MM.1S (cell line): ENCODE results near the gene MCCC2.
"Not testable (repeated sequence)": the region's sequence is repeated elsewhere in the genome, so short reads cannot be mapped to it uniquely, and the experiment has no call there.

Source experiments
- DNase-seq: peaks from one replicate; pipeline ENCODE4 v3.0.0-alpha.2; 2015
- H2AFZ ChIP-seq: fragments of 300-600 bp; sonication (generic); 2 replicates; pipeline ENCODE4 v1.6.0; 2016; ENCODE audit warnings: antibody characterized with exemption, low read length
- H3F3A ChIP-seq: fragments of 300-600 bp; sonication (generic); 2 replicates; pipeline ENCODE4 v1.6.1; 2016; ENCODE audit warnings: mild to moderate bottlenecking, antibody characterized with exemption, low read length, moderate library complexity, mixed read lengths; ENCODE audit not compliant: insufficient read depth
- H3K27ac ChIP-seq: fragments of 300-600 bp; sonication (generic); 2 replicates; pipeline ENCODE4 v1.5.1; 2016; ENCODE audit warnings: mild to moderate bottlenecking, low read length
- H3K27me3 ChIP-seq: fragments of 300-600 bp; sonication (generic); replicated peaks from 2 replicates; pipeline ENCODE4 v1.6.0; 2016; ENCODE audit warnings: low read length; ENCODE audit not compliant: insufficient read depth
- H3K36me3 ChIP-seq: fragments of 300-600 bp; sonication (generic); replicated peaks from 2 replicates; pipeline ENCODE4 v1.6.1; 2016; ENCODE audit warnings: mild to moderate bottlenecking, low read length, mixed read lengths; ENCODE audit not compliant: insufficient read depth
- H3K4me1 ChIP-seq: fragments of 300-600 bp; sonication (generic); 2 replicates; pipeline ENCODE4 v1.6.1; 2016; ENCODE audit warnings: low read length, mixed read lengths
- H3K4me2 ChIP-seq: fragments of 300-600 bp; sonication (generic); 2 replicates; pipeline ENCODE4 v1.6.0; 2016; ENCODE audit warnings: low read depth, low read length
- H3K4me3 ChIP-seq: fragments of 300-600 bp; sonication (generic); 2 replicates; pipeline ENCODE4 v1.5.1; 2016; ENCODE audit warnings: low read length, mixed read lengths
- H3K79me2 ChIP-seq: fragments of 300-600 bp; sonication (generic); 2 replicates; pipeline ENCODE4 v1.6.1; 2016; ENCODE audit warnings: mixed run types, low read length, mixed read lengths
- H3K9ac ChIP-seq: fragments of 300-600 bp; sonication (generic); 2 replicates; pipeline ENCODE4 v1.6.1; 2016; ENCODE audit warnings: low read length, mixed read lengths
- H3K9me2 ChIP-seq: fragments of 300-600 bp; sonication (generic); replicated peaks from 2 replicates; pipeline ENCODE4 v1.6.1; 2016; ENCODE audit warnings: mild to moderate bottlenecking, low read length, mixed read lengths; ENCODE audit not compliant: insufficient read depth
- H3K9me3 ChIP-seq: fragments of 300-600 bp; sonication (generic); replicated peaks from 2 replicates; pipeline ENCODE4 v1.6.1; 2016; ENCODE audit warnings: mild to moderate bottlenecking, low read length, mixed read lengths; ENCODE audit not compliant: insufficient read depth
- H4K20me1 ChIP-seq: fragments of 300-600 bp; sonication (generic); 2 replicates; pipeline ENCODE4 v1.6.1; 2016; ENCODE audit warnings: mild to moderate bottlenecking, low read length, moderate library complexity, mixed read lengths; ENCODE audit not compliant: insufficient read depth
- CTCF ChIP-seq: fragments of 300-600 bp; sonication (generic); IDR thresholded peaks from 2 replicates; pipeline ENCODE4 v1.5.1; 2016; ENCODE audit warnings: antibody characterized with exemption, low read length, mixed read lengths
- EZH2 ChIP-seq: fragments of 300-600 bp; sonication (generic); optimal IDR thresholded peaks from 2 replicates; pipeline ENCODE3; 2017; ENCODE audit warnings: low read depth, mild to moderate bottlenecking, antibody characterized with exemption, low read length, mixed read lengths
- EZH2phosphoT487 ChIP-seq: fragments of 300-600 bp; sonication (generic); IDR thresholded peaks from 2 replicates; pipeline ENCODE4 v1.6.1; 2018; ENCODE audit warnings: antibody characterized with exemption, low read length

The MCCC2 gene

GRCh38 chr5:71637133-71637532 is 50.0 kb downstream of the MCCC2 start:
- Histone ChIP-seq H3K79me2 (no peaks in the 10 kb centered on the region), H4K20me1 (no peaks in the 10 kb centered on the region), H3K9me2 (no peaks in the 10 kb centered on the region), H3K9ac (no peak overlapping the region), H3K4me1 (peaks cover 8% of the 10 kb centered on the region), H3F3A (no peaks in the 10 kb centered on the region), H3K4me2 (no peak overlapping the region), H2AFZ (no peak overlapping the region), H3K4me3 (no peak overlapping the region), H3K9me3 (no peaks in the 10 kb centered on the region), H3K36me3 (no peaks in the 10 kb centered on the region; the same call in 1 of the 2 replicates), H3K27me3 (no peaks in the 10 kb centered on the region), H3K27ac (no peak overlapping the region)
- TF ChIP-seq EZH2 (no peak), CTCF (no peak), EZH2phosphoT487 (no peak)
- no peak for DNase-seq

- Histone ChIP-seq H3K27ac (no peak overlapping the region), H4K20me1 (no peaks in the 10 kb centered on the region), H3K36me3 (no peaks in the 10 kb centered on the region; the same call in 1 of the 2 replicates), H3K27me3 (no peaks in the 10 kb centered on the region), H3K4me3 (no peak overlapping the region), H3K9ac (no peak overlapping the region), H3K9me2 (no peaks in the 10 kb centered on the region), H3F3A (no peaks in the 10 kb centered on the region), H3K4me2 (no peak overlapping the region), H3K79me2 (no peaks in the 10 kb centered on the region), H3K4me1 (peaks cover 8% of the 10 kb centered on the region), H3K9me3 (no peaks in the 10 kb centered on the region), H2AFZ (no peak overlapping the region)
- DNase-seq: no peak
- TF ChIP-seq EZH2phosphoT487 (no peak), CTCF (no peak), EZH2 (no peak)
Measured at GRCh38 chr5:71640408-71640807, 53.3 kb downstream of the MCCC2 start.

GRCh38 chr5:71645030-71645429 is 57.9 kb downstream of the MCCC2 start:
- no peaks in the 10 kb centered on the region for H3K79me2 ChIP-seq
- no peak overlapping the region for H3K9ac ChIP-seq
- H3K27ac ChIP-seq: no peak overlapping the region
- no peaks in the 10 kb centered on the region for H4K20me1 ChIP-seq
- H3K27me3 ChIP-seq: no peaks in the 10 kb centered on the region
- H3K9me2 ChIP-seq: no peaks in the 10 kb centered on the region
- H3K4me3 ChIP-seq: no peak overlapping the region
- no peak overlapping the region for H2AFZ ChIP-seq
- H3K9me3 ChIP-seq: no peaks in the 10 kb centered on the region
- H3K4me2 ChIP-seq: no peak overlapping the region
- no peak for DNase-seq
- no peaks in the 10 kb centered on the region for H3F3A ChIP-seq
- H3K4me1 ChIP-seq: peaks cover under 1% of the 10 kb centered on the region; the same call in 1 of the 2 replicates
- TF ChIP-seq EZH2phosphoT487: no peak
- no peak for TF ChIP-seq CTCF
- no peak for TF ChIP-seq EZH2
- no peaks in the 10 kb centered on the region; the same call in 1 of the 2 replicates for H3K36me3 ChIP-seq

GRCh38 chr5:71650940-71651339 is 63.8 kb downstream of the MCCC2 start:
- not testable (repeated sequence) for H3F3A ChIP-seq, H3K27me3 ChIP-seq, H2AFZ ChIP-seq, H3K4me3 ChIP-seq, H3K9me3 ChIP-seq, H3K4me1 ChIP-seq, H3K4me2 ChIP-seq, H4K20me1 ChIP-seq, H3K79me2 ChIP-seq, H3K36me3 ChIP-seq, H3K9me2 ChIP-seq, DNase-seq, H3K9ac ChIP-seq, H3K27ac ChIP-seq
